HTR-8/SVneo (cell line): ENCODE results near the gene SYNPO.

Source experiments
- DNase-seq: peaks from one replicate; pipeline ENCODE4 v3.0.0; 2011; ENCODE audit warnings: low spot score, mixed read lengths; ENCODE audit not compliant: insufficient read length
- FAIRE-seq: peaks from 2 replicates; lab custom pipeline; 2011; peaks lifted over from hg19 to GRCh38; lab: Jason Lieb, UNC

SYNPO gene

DNA sequence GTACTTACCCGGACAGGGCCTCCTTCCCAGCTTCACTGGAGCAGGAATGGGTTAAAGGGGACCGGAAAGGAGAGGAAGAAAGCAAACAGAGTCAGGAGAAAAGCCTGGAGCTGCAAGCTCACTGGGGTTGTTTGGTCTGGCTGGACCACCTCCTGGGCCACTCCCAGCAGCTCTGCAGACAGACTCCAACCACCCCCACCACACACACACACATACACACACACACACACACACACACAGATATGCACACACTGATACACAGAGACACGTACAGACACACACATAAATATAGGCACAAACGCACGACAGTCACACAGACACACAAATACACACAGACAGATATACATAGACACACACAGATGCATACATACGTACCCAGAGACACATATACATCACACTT, 34.9 kb upstream of the SYNPO start:
- DNase-seq = no peak
- peak; percentile 68 for FAIRE-seq

DNA sequence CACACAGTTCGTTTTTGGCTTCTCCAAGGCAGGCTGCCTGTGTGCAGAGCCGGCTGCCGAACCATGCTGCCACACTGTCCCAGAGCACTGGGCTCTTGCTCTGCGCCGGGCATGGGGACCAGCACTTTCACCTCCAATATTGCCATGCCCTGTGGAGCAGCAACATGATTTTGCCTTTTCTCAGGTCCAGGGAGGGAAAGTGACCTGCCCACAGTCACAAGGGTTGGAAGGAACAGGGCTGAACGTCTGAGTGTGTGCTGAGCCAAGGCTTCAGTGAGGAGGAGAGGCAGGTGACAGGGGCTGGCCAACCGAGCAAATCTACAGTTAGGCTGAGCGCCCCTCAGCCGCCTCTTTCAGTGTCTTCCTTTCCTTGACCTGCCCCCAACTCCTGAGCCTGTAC, 34.0 kb upstream of the SYNPO start:
- FAIRE-seq (no peak), DNase-seq (no peak)

DNA sequence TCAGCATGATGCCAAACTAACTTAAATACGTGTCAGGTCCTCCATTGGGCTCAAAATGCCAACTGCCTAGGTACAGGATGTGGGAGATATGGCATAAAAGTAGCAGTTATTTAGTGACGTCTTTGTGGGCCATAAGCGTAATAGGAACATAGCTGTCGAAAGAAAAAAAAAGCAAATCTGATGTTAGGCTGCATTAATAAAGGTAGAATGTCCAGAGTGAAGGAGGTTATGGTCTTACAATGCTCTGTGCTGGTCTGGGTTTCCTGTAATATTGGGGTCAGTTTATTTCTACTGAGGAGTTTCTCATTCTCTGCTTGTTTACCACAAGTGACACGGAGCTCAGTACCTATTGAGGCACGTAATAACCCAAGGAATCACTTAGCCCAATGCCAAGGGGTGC, 33.4 kb upstream of the SYNPO start:
- FAIRE-seq = no peak
- no peak for DNase-seq

DNA sequence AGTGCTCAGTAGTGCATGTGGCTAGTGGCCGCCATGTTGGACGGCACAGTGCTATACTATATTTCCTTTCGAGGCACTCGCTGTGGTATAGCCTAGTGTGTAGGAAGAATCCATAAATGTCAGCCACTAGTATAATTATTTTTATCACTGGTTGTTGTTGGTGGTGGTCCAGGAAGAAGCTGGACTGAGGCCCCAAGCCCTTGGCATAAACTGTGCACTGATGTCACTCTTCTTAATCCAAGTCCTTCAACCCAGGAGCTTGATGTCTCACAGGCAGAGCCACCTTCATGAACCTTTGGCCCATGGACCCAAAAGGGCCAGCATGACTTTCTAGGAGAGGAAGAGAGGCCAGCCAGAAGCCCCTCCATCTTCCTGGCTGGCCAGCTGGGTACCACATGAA, 32.5 kb upstream of the SYNPO start:
- FAIRE-seq = no peak
- no peak for DNase-seq

DNA sequence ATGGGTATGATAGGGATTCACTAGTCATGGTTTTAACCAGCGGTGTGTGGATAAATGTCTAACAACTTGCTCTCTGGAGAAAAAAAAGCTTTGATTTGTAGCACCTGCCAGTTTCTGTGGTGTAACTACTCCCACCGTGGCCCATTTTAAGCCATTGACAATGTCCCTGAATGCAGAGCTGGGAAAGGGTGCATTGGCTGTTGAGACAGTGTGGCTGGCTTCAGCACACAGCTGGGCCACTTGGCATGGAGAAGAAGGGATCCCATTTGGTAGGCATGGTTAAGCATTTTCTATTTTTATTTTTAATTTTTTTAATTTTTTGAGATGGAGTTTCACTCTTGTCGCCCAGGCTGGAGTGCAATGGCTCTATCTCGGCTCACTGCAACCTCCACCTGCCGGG, 31.5 kb upstream of the SYNPO start:
- no peak for DNase-seq
- FAIRE-seq = no peak

DNA sequence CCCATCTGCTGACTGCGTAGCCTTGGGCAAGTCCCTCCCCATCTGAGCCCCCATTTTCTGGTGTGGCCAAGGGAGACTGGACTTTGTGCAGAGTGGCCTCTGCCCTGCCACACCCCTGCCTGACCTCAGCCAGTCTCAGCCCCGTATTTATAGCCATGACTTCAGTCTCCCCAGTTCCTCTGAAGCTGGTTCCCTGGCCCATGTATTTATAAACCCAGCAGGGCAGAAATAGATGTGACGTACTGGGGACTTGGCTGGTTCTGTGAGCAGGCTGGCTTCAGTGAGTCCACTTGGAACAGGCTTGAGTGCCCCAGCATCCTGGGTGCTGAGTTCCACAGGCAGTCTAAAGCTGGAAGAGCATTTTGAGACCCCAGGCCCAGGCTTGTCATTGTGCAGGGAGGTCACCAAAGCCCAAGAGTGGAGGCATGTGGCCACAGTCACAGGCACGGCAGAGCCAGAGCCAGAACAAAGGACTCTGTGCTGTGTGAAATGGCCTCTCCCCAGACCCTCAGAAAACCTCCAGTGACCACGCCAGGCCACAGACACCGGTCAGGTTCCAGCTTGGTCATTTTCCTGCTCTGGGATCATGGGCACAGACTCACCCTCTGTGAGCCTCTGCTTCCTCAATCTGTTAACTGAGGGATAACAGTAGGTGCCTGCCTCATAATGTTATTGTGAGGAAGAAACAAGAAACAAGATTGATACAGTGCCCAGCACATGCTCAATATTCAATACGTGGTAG, 30.4 kb upstream of the SYNPO start:
- no peak for DNase-seq
- FAIRE-seq = no peak

DNA sequence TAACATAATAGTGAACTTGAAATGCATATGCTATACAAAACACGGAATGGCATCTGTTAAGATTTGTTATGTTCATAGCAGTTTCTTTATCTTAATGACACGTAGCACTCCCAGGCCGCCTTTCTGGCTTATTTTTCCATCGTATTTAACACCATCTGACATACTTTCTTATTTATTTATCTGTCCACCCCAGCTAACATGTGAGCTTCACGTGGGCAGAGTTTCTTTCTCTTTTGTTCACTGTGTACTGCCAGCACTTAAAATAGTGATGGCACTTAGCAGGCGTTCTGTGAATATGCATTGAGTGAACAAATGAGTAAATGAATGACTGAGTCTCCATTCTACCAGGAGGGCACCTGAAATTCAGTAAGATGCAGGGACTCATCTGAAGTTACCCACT, 29.4 kb upstream of the SYNPO start:
- no peak for FAIRE-seq

DNA sequence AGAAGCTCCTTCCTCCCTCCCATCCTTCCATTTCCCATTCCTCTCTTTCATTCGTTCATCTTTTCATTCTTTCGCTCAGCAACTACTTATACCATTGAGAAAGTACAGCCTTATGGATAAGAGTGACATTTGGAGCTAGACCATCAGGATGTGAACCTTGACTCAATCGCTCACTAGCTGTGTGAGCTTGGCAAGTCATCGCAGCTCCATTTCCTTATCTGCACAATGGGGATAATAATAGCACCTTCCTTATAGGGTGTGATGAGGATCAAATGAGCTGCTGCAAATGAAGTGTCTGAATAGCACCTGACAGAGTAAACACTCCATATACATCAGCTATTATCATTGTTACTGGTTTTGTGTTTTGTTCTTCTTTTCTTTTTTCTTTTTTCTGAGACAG, 28.1 kb upstream of the SYNPO start:
- FAIRE-seq (no peak), DNase-seq (no peak)

More for the DNA sequence above, 29.4 kb upstream of the SYNPO start:
- no peak for DNase-seq

DNA sequence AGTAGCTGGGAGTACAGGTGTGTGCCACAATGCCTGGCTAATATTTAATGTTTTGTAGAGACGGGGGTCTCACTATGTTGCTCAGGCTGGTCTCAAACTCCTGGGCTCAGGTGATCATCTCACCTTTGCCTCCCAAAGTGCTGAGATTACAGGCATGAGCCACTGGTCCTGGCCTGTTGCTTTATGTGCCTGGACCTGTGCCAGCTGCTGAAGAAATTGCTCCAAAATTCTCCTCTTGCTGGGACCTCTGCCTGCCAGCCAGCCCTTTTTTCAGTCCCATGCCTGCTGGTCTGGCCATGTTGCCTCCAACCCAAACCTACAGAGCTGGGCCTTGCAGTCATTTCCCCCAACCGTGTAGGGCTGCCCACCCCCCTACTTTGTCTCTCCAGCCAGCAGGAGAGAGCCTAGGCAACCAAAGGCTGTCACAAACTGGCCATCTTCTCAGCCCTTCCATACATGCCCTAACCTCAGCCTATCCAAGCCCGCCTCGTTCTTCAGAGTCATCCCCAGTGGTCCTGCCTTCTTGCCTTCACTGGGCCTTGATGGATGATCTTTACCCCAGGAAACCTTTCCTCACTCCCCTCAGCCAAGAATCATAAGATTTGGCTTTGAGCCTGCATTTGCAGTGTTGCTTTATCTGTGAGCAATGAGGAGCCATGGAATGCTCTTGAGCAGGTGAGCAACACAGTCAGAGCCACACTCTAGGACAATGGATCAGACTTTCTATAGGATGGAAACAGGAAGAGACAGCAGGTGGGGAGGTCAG, 27.4 kb upstream of the SYNPO start:
- no peak for DNase-seq
- FAIRE-seq = no peak

DNA sequence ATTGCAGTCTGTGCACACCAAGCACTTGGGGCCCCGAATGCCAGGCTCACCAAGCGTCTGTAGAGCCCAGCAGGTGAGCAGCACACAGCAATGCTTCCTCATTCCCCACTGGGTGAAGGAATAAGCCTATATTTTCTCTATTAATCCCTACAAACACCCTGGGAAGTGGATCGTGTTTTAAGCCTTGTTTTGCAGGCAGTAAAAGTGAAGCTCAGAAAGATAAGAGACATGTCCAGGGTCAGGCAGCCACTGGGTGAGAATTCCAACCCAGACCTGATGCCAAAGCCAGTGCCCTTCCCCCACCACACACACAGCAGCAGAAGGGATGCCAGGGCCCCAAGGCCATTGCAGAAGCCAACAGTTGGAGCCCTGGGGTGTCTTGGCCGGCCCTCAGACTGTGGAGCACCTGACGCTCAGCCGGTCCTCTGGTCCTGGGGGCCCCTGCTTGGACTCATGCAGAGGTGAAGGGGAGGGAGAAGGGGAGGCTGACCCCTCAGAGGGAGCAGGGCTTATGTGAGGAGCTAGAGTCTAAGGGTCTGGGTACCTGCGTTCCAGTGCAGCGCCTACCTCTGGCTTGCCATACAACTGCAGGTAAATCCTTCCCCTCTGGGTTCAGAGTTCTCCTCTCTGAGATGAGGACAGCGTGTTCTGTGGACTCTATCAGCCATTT, 26.3 kb upstream of the SYNPO start:
- FAIRE-seq (no peak), DNase-seq (no peak)

DNA sequence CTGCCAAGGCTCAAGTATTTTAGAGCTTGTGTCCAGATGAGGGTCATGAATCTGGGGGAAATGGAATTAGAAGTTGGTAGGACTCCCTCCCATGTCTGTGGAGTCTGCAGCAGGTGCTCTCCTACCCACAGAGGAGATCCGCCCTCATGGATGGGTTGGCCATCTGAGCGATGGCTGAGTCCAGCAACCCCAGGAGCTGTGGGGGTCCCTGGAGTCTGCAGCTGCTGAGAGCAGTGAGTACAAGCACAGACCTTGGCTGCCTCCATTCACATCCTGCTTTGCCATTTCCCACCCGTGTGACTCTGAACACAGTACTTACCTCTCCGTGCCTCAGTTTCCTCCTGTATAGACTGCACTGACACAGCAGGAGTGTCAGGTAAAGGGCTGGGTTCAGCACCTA, 25.8 kb upstream of the SYNPO start:
- no peak for FAIRE-seq
- DNase-seq = no peak

DNA sequence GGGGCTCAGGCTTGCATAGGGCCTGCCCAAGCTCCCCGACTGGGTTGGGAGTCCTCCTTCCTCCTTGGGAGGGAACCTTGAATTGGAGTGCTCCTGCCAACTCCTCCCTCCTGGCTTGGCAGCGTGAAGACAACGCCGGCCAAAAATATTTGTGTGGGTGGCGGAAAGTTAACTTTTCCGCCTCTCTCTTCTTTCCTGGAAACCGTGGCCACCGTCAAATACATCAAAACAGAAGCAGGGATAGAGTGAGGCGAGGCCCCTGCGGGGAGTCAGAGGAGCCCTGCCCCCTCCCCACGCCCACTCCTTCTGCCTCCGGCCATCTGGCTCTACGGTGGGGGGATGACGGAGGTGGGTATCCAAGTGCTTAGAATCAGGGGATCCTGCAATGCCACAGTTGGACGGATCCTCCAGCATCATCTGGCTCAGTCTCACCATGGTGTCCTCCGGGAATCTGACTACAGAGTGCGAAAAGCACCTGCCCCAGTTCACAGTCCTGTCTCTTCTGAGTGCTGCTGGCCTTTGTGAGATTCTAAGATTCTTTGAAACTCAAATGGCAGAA, 25.2 kb upstream of the SYNPO start:
- DNase-seq (no peak), FAIRE-seq (no peak)

DNA sequence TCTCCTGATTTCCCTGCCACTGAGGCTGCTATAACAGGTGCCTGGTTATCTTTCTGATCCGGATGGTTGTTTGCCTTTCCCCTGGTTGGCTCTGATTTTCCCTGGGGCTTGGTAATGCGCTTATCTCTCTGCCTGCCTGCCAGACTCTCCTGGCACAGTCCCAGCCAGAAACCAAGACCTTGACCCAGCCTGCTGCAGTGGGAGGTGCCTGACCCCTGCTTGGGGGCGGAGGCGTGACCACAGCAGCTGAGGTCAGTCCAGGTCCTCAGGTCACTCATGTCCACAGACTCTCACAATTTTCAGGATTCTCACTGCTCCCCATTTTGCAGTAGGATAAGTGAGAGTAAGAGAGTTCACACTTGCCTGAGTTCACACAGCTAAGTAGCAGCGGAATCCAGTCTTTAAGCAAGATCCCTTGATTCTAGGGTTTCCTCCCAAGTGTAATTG, 24.4 kb upstream of the SYNPO start:
- FAIRE-seq (no peak), DNase-seq (no peak)

DNA sequence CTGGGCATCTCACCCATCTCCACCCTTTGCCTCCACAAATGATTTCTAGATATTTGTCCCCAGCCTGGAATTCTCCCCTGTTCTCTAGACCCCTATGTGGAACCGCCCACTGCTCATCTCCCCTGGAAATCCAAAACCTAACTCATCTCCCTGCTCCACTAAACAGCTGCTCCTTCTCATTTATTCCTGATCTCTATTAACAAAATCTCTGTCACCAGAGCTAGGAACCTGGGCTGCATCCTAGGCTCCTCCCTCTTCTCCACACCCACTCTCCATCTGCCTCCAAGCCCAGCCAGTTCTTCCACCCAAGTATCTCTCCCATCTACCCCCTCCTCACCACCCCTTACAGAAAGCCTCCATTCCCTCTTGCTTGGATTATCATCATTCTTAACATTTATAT, 24.0 kb upstream of the SYNPO start:
- DNase-seq = no peak

DNA sequence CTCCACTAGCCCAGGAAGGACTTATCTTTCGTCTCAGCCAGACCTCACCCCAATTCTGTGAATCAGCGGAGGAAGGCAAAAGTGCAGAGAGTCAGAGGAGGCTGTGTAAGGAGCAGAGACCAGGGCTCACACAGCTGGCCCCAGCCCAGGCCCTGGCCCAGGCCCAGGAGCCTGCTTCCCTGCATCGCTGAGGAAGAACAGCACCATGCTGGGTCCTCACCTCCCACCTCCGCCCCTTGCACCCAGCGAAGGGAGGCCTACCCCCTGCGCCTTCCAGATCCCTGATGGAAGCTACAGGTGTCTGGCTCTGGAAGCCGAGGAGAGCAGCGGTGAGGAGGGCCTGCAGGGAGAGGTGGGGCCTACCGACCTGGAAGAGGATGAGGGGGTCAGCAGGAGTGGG, 22.3 kb upstream of the SYNPO start:
- DNase-seq = no peak
- no peak for FAIRE-seq

More for the DNA sequence above, 24.0 kb upstream of the SYNPO start:
- no peak for FAIRE-seq

DNA sequence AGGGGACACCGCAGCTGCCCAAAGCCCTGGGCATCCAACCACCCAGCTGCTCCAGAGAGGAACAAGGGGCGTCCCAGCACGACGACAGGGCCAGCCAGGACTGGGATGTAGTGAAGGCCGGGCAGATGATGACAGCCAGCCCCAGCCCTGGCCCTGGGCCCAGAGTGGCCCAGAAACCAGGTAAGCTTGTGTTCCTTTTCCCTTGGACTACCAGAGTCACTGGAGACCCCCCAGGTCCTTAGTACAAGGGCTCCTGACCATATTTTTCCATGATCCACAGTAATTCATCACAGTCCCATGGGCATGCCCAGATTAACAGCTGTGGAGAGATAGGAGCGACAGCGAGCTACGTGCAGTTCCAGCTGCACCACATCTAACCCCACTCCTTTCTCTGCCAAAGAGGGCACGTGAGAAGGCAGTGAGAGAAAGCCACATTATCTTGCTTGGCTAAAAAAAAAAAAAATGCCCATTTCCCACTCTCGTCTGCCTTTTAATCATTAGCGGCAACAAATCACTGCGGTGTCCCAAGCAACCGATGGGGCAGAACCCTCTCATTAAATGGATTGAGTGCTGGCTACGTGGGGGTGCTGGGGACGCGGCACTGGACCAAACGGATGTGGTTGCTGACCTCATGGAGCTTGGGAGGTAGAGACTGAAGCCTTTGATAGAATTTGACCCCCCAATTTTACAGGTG, 21.7 kb upstream of the SYNPO start:
- no peak for DNase-seq
- FAIRE-seq = no peak

DNA sequence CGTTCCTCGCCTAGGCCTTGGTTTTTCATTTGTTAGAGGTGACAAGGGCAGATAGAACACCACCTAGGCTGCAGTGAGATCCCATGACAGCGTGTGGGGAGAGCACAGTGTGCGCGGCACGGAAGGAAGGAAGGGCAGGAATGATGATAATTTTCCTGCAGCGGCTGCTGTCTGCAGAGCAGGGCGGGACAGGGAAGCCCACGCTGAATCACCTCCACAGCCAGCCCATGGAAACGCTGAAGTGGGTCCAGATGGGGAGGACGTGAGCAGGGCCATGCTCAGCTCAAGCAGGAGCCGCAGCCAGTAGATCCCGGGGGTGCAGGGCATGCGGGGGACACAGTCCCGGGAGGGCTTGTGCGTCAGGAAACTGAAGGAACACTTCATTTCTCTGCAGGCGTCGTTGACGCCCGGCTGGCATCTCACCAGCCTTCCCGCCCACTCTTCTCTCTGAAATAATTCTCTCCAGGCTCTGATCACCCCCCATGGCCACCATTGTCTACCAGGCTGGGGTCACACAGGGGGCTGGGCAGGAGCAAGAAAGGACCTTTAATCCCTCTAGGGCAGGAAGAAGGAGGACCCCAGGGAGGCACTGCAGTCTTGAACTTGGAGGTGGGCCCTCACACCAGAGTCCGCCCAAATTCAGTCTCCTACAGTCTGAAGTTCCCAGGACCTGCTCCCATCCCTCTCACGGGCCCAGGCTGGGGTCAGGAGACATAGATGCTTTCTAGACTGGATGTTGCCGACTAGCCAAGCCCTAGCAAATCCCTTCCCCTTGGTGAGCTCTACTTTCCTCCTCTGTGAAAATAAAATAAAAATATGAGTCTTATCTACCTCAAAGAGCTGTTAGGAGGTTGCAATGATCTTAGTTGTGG, 20.9 kb upstream of the SYNPO start:
- DNase-seq = no peak
- FAIRE-seq = no peak

DNA sequence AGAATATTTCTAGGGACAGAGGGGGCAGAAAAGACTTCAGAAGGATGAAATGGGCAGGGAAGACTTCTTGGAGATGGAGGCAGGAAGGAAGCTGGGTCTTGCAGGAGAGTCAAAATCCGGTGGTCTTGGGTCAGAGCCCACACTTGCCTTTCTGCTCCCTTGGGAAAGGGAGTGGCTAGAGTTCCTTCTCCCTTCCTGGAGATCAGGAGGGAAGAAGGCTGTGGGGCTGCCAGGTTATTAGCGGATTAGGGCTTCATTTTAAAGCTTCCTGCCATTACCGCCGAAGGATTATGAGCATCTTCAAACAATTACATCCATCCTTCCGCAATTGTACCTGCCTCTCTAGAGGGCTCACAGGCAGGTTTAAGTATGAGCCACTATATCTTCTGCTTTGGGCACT, 19.2 kb upstream of the SYNPO start:
- DNase-seq (no peak), FAIRE-seq (no peak)

DNA sequence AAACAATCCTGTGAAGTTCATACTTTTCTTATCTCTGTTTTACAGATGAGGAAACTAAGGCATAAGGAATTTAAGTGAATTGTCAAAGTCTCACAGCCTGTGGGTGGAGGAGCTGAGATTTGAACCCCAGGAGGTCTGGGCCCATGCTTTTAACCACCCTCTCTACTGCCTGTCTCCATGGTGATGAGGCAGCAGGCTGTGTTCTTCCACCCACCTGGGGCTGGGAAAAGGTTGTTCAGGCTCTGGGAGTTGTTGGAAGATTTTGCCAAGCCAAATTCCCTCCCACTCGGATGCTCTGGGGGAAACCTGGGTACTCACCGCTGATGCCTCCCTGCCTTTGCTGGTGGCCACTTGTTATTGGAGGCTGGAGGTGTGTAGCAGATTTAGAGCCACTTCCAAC, 18.3 kb upstream of the SYNPO start:
- DNase-seq (no peak), FAIRE-seq (no peak)
